Endothelial cell of umbilical vein (primary cell): Measurements from ENCODE around the gene RASGRF1. TPM values are rescaled to one million over a fixed set of nuclear protein-coding genes. Genes with fewer than 3 reads are reported as not detected.

Source experiments
- BruUV-seq: library from RNA; stranded (reverse); fragments of 400-500 nt; replicated peaks from 2 replicates; lab custom pipeline; 2021; lab: Mats Ljungman, UMichigan
- CTCF ChIA-PET: fragments of 300-600, 350-600 bp; sonication (Branson Sonifier 250); formaldehyde crosslinking; loops from one replicate; lab custom pipeline; 2021; ENCODE audit warnings: antibody characterized with exemption, inconsistent platforms; lab: Charles Lee
- POLR2A ChIA-PET: fragments of 300-600, 350-600 bp; sonication (Branson Sonifier 250); formaldehyde crosslinking; loops from one replicate; lab custom pipeline; 2021; ENCODE audit warnings: antibody characterized with exemption, inconsistent platforms; lab: Charles Lee
- DNase-seq: peaks from one replicate; pipeline ENCODE4 v3.0.0-alpha.2; 2011; ENCODE audit warnings: low read depth, low spot score
- FAIRE-seq: peaks from 2 replicates; lab custom pipeline; 2011; peaks lifted over from hg19 to GRCh38; lab: Jason Lieb, UNC
- H2AFZ ChIP-seq: 2 replicates; pipeline ENCODE4 v1.6.0; 2012; ENCODE audit warnings: low read depth, low read length, control low read depth, inconsistent platforms
- H3K27ac ChIP-seq: 2 replicates; pipeline ENCODE4 v1.5.1; 2011; ENCODE audit warnings: low read depth, mild to moderate bottlenecking, control low read depth, low read length, moderate library complexity; ENCODE audit not compliant: insufficient read depth
- H3K27me3 ChIP-seq, 2 experiments: 2 replicates each; pipeline versions ENCODE4 v1.6.0 to v1.6.1; 2011; ENCODE audit warnings: low read length in 2 of 2, mixed read lengths in 1 of 2; ENCODE audit not compliant: control insufficient read depth in 2 of 2, insufficient read depth in 2 of 2
- H3K36me3 ChIP-seq, 2 experiments: 2 replicates in 1 of 2; 3 replicates in 1 of 2; pipeline ENCODE4 v1.5.1; 2011; ENCODE audit warnings: low read length in 2 of 2, mild to moderate bottlenecking in 1 of 2, moderate library complexity in 1 of 2; ENCODE audit not compliant: control insufficient read depth in 2 of 2, insufficient read depth in 2 of 2; ENCODE audit errors: extremely low read depth in 1 of 2
- H3K4me1 ChIP-seq: 3 replicates; pipeline ENCODE4 v1.5.1; 2011; ENCODE audit warnings: mild to moderate bottlenecking, low read length; ENCODE audit not compliant: control insufficient read depth, insufficient read depth; ENCODE audit errors: extremely low read depth
- H3K4me2 ChIP-seq: 2 replicates; pipeline ENCODE4 v1.6.1; 2011; ENCODE audit warnings: low read length, control low read depth, mixed read lengths; ENCODE audit not compliant: insufficient read depth
- H3K4me3 ChIP-seq, 3 experiments: fragments of 200-600 bp in 1 of 3; sonication (generic), shearing (Covaris generic) in 1 of 3; replicated peaks in 1 of 3; 2 replicates each; pipeline ENCODE4 v1.5.1; 2011 to 2016; ENCODE audit warnings: control low read depth in 3 of 3, low read length in 3 of 3, mild to moderate bottlenecking in 2 of 3, inconsistent platforms in 1 of 3, low read depth in 1 of 3, moderate library complexity in 1 of 3; ENCODE audit not compliant: insufficient read depth in 1 of 3
- H3K79me2 ChIP-seq: 2 replicates; pipeline ENCODE4 v1.6.0; 2012; ENCODE audit warnings: low read length, inconsistent platforms; ENCODE audit not compliant: control insufficient read depth, insufficient read depth
- H3K9ac ChIP-seq: replicated peaks from 2 replicates; pipeline ENCODE3; 2011; ENCODE audit warnings: low read length, control low read depth; ENCODE audit not compliant: insufficient read depth; ENCODE audit errors: extremely low read depth
- H3K9me1 ChIP-seq: replicated peaks from 3 replicates; pipeline ENCODE4 v1.6.0; 2011; ENCODE audit warnings: mild to moderate bottlenecking, low read length; ENCODE audit not compliant: control insufficient read depth, insufficient read depth; ENCODE audit errors: extremely low read depth
- H3K9me3 ChIP-seq: replicated peaks from 2 replicates; pipeline ENCODE4 v1.5.1; 2012; ENCODE audit warnings: low read length, inconsistent platforms; ENCODE audit not compliant: control insufficient read depth, insufficient read depth
- H4K20me1 ChIP-seq: replicated peaks from 2 replicates; pipeline ENCODE3; 2011; ENCODE audit warnings: mild to moderate bottlenecking, low read length; ENCODE audit not compliant: control insufficient read depth, insufficient read depth; ENCODE audit errors: extremely low read depth
- EZH2 ChIP-seq: IDR thresholded peaks from 2 replicates; pipeline ENCODE4 v1.6.1; 2012; ENCODE audit warnings: borderline replicate concordance, low read depth, mild to moderate bottlenecking, moderate library complexity, low read length, inconsistent platforms; ENCODE audit not compliant: severe bottlenecking
- FOS ChIP-seq: IDR thresholded peaks from 2 replicates; pipeline ENCODE4 v1.6.1; 2011; ENCODE audit warnings: mild to moderate bottlenecking, low read length, moderate library complexity, borderline replicate concordance; ENCODE audit not compliant: insufficient read depth
- GATA2 ChIP-seq: IDR thresholded peaks from 2 replicates; pipeline ENCODE4 v1.7.0; 2011; ENCODE audit warnings: low read depth, mild to moderate bottlenecking, moderate library complexity, mixed read lengths, low read length; ENCODE audit not compliant: insufficient read length, insufficient read depth
- JUN ChIP-seq: IDR thresholded peaks from 2 replicates; pipeline ENCODE4 v1.6.1; 2011; ENCODE audit warnings: borderline replicate concordance, low read depth; ENCODE audit not compliant: insufficient read length, insufficient read depth
- MYC ChIP-seq: IDR thresholded peaks from one replicate; pipeline ENCODE4 v1.6.1; 2011; ENCODE audit warnings: mild to moderate bottlenecking, low read depth, low read length
- POLR2A ChIP-seq: IDR thresholded peaks from 2 replicates; pipeline ENCODE4 v1.6.1; 2012; ENCODE audit warnings: low read depth, mild to moderate bottlenecking, control low read depth, low read length
- POLR2AphosphoS5 ChIP-seq: IDR thresholded peaks from 2 replicates; pipeline ENCODE4 v1.6.1; 2012; ENCODE audit warnings: low read depth, mild to moderate bottlenecking, control low read depth, low read length, moderate library complexity; ENCODE audit not compliant: insufficient read depth
- dilution Hi-C: fragments of 300-500 bp; cut with MboI; formaldehyde crosslinking; loops from one replicate; pipeline ENCODE4 v1.15.0; 2019; ENCODE audit warnings: low sequenced_read_pairs; ENCODE audit not compliant: extremely low pct_ligation_motif_present
- intact Hi-C: fragments of 100-400 bp; cut with micrococcal nuclease; formaldehyde crosslinking; loops from one replicate; pipeline ENCODE4 v1.10.0; 2022
- polyA plus RNA-seq, 4 experiments: library from polyadenylated mRNA; depleted of rRNA in 3 of 4; stranded (reverse) in 3 of 4; unstranded in 1 of 4; fragments of >200 nt; gene quantifications; 2 replicates each; pipeline versions ENCODE4 v1.2.1 to v1.2.3, GENCODE V29; 2011 to 2012; ENCODE audit warnings: missing spikeins in 1 of 4
- total RNA-seq: library from RNA; stranded (reverse); gene quantifications from 2 replicates; pipeline ENCODE4 v1.2.3, GENCODE V29; 2021
- TF ChIP-seq, protein P1 (sequence below), 2 donors: IDR thresholded peaks; 1 replicate in 1 of 2; 2 replicates in 1 of 2; pipeline ENCODE4 v1.5.1; 2011; ENCODE audit warnings: low read length in 2 of 2, mild to moderate bottlenecking in 2 of 2, moderate library complexity in 2 of 2, control low read depth in 1 of 2, inconsistent platforms in 1 of 2, low read depth in 1 of 2; ENCODE audit not compliant: insufficient read depth in 1 of 2; ENCODE audit errors: extremely low read depth in 1 of 2
- TF ChIP-seq, protein P2 (sequence below): IDR thresholded peaks from 2 replicates; pipeline ENCODE4 v1.6.1; 2011; ENCODE audit not compliant: insufficient read depth, insufficient read length

Gene RASGRF1
- total and polyA plus RNA-seq, 2 donors (not counting 3 experiments of a cell fraction or from before 2014, with no cell fraction given) = 0.04 TPM; not detected in 1

DNA sequence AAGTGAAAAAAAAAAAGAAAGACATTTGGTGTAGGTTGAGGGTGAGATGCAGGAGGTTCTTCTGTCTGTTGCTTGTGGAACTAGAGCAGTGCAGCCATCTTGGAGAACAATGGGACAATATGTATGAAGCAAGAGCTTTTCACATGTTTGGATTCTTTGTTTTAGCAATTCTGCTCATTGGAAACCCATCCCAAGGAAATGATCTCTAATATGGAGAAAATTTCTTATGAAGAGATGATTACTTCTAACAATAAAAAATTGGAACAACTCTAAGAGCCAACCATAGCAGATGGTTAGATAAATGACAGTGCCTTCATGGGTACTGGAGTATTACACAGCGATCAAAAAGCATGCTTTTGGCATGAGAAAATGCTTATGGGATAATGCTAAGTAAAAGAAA lies 56.3 kb downstream of the RASGRF1 start:
- Histone ChIP-seq H3K27ac (no peak overlapping the region), H3K36me3 (no peaks in the 10 kb centered on the region), H3K4me2 (no peak overlapping the region), H3K4me1 (no peaks in the 10 kb centered on the region), H4K20me1 (no peaks in the 10 kb centered on the region), H3K4me3 (no peak overlapping the region), H3K9ac (no peak overlapping the region), H2AFZ (no peak overlapping the region), H3K9me1 (no peaks in the 10 kb centered on the region), H3K27me3 (peaks cover 7% of the 10 kb centered on the region in 2 experiments), H3K79me2 (no peaks in the 10 kb centered on the region), H3K9me3 (no peaks in the 10 kb centered on the region)
- intact Hi-C loops (no loop called here), dilution Hi-C loops (no loop called here)
- no TSS peak for BruUV-seq
- FAIRE-seq = no peak
- ChIA-PET POLR2A (no interaction called here), CTCF (interaction anchor here (10.4 kb wide), 1 partner anchor 151 kb away, joined by 390 read pairs; no protein-coding TSS in a partner anchor)
- no peak for DNase-seq
- TF ChIP-seq, protein P1, sequence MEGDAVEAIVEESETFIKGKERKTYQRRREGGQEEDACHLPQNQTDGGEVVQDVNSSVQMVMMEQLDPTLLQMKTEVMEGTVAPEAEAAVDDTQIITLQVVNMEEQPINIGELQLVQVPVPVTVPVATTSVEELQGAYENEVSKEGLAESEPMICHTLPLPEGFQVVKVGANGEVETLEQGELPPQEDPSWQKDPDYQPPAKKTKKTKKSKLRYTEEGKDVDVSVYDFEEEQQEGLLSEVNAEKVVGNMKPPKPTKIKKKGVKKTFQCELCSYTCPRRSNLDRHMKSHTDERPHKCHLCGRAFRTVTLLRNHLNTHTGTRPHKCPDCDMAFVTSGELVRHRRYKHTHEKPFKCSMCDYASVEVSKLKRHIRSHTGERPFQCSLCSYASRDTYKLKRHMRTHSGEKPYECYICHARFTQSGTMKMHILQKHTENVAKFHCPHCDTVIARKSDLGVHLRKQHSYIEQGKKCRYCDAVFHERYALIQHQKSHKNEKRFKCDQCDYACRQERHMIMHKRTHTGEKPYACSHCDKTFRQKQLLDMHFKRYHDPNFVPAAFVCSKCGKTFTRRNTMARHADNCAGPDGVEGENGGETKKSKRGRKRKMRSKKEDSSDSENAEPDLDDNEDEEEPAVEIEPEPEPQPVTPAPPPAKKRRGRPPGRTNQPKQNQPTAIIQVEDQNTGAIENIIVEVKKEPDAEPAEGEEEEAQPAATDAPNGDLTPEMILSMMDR (IDR thresholded peaks at IDR 0.05; ENCODE audit: extremely low read depth in 1 of 2, insufficient read depth in 1 of 2, low read depth in 1 of 2, low read length in 2 of 2) = no peak
- TF ChIP-seq POLR2AphosphoS5 = no peak
- no peak for TF ChIP-seq EZH2
- TF ChIP-seq GATA2 = no peak
- TF ChIP-seq JUN = no peak
- no peak for TF ChIP-seq POLR2A
- TF ChIP-seq, protein P2, sequence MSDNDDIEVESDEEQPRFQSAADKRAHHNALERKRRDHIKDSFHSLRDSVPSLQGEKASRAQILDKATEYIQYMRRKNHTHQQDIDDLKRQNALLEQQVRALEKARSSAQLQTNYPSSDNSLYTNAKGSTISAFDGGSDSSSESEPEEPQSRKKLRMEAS = no peak
- no peak for TF ChIP-seq MYC
- TF ChIP-seq FOS = no peak
